HEK293 (cell line): ENCODE results near the gene LPA.
A peak's percentile ranks its signal among the peaks of the same experiment; 100 is the strongest.

Source experiments
- CTCF ChIA-PET: fragments of 350-600 bp; formaldehyde crosslinking; extraction: SDS; loops from one replicate; lab custom pipeline; 2021; ENCODE audit warnings: antibody characterized with exemption; lab: Yijun Ruan, JAX
- POLR2A ChIA-PET: fragments of 300-600 bp; formaldehyde crosslinking; extraction: SDS; loops from one replicate; lab custom pipeline; 2020; ENCODE audit warnings: antibody characterized with exemption, inconsistent platforms; lab: Yijun Ruan, JAX
- H3K27ac ChIP-seq: fragments of 200-500 bp; sonication (Bioruptor generic); 2 replicates; pipeline ENCODE4 v1.5.1; 2014; ENCODE audit warnings: low read depth, low read length, control low read depth, inconsistent platforms; ENCODE audit errors: extremely low read depth
- H3K36me3 ChIP-seq, 2 experiments: fragments of 200-500 bp in 1 of 2; sonication (Bioruptor generic) in 1 of 2; 1 replicate in 1 of 2; 2 replicates in 1 of 2; pipeline ENCODE4 v1.5.1; 2014 to 2017; ENCODE audit warnings: inconsistent platforms in 2 of 2, low read length in 2 of 2; ENCODE audit not compliant: control insufficient read depth in 2 of 2, insufficient read depth in 1 of 2
- H3K4me1 ChIP-seq: fragments of 200-500 bp; sonication (Bioruptor generic); 2 replicates; pipeline ENCODE4 v1.5.1; 2014; ENCODE audit warnings: mild to moderate bottlenecking, low read length, inconsistent platforms; ENCODE audit not compliant: control insufficient read depth, insufficient read depth
- H3K4me3 ChIP-seq: 2 replicates; pipeline ENCODE4 v1.5.1; 2011; ENCODE audit warnings: low read depth, mild to moderate bottlenecking, control low read depth, low read length, moderate library complexity
- H3K9me3 ChIP-seq: fragments of 200-500 bp; sonication (Bioruptor generic); 2 replicates; pipeline ENCODE4 v1.5.1; 2014; ENCODE audit warnings: low read depth, low read length, inconsistent platforms; ENCODE audit not compliant: control insufficient read depth, insufficient read depth
- BCL11B ChIP-seq: fragments of 450-650 bp; formaldehyde crosslinking; IDR thresholded peaks from 2 replicates; pipeline ENCODE4 v1.5.1; 2016; ENCODE audit warnings: low read depth, missing biosample characterization, missing genetic modification characterization
- GLI2 ChIP-seq: fragments of 450-650 bp; formaldehyde crosslinking; IDR thresholded peaks from 2 replicates; pipeline ENCODE4; 2017; ENCODE audit warnings: missing biosample characterization, missing genetic modification characterization, low read depth, borderline replicate concordance
- KLF16 ChIP-seq: fragments of 450-650 bp; formaldehyde crosslinking; IDR thresholded peaks from 2 replicates; pipeline ENCODE4 v1.5.1; 2017; ENCODE audit warnings: missing biosample characterization, missing genetic modification characterization
- MYNN ChIP-seq: fragments of 450-650 bp; formaldehyde crosslinking; IDR thresholded peaks from 2 replicates; pipeline ENCODE4 v1.5.1; 2016; ENCODE audit warnings: missing biosample characterization, missing genetic modification characterization, borderline replicate concordance
- MZF1 ChIP-seq: fragments of 450-650 bp; formaldehyde crosslinking; IDR thresholded peaks from 2 replicates; pipeline ENCODE4 v1.5.1; 2017; ENCODE audit warnings: missing biosample characterization, missing genetic modification characterization, borderline replicate concordance
- SCRT1 ChIP-seq: fragments of 450-650 bp; formaldehyde crosslinking; IDR thresholded peaks from 2 replicates; pipeline ENCODE4 v1.5.1; 2016; ENCODE audit warnings: missing biosample characterization, missing genetic modification characterization, borderline replicate concordance
- SCRT2 ChIP-seq: fragments of 450-650 bp; formaldehyde crosslinking; IDR thresholded peaks from 2 replicates; pipeline ENCODE4 v1.5.1; 2016; ENCODE audit warnings: missing biosample characterization, missing genetic modification characterization
- SP2 ChIP-seq: fragments of 450-650 bp; formaldehyde crosslinking; IDR thresholded peaks from 2 replicates; pipeline ENCODE4 v1.5.1; 2016; ENCODE audit warnings: missing biosample characterization, missing genetic modification characterization
- TRIM28 ChIP-seq: IDR thresholded peaks from 2 replicates; pipeline ENCODE4 v1.6.1; 2011; ENCODE audit warnings: low read length, control low read depth, borderline replicate concordance
- ZBTB17 ChIP-seq: fragments of 450-650 bp; formaldehyde crosslinking; IDR thresholded peaks from 2 replicates; pipeline ENCODE4 v1.5.1; 2016; ENCODE audit warnings: missing biosample characterization, missing genetic modification characterization
- ZBTB8A ChIP-seq: fragments of 450-650 bp; formaldehyde crosslinking; IDR thresholded peaks from 2 replicates; pipeline ENCODE4 v1.5.1; 2016; ENCODE audit warnings: missing biosample characterization, missing genetic modification characterization
- ZNF10 ChIP-seq: fragments of 450-650 bp; formaldehyde crosslinking; IDR thresholded peaks from 2 replicates; pipeline ENCODE4 v1.5.1; 2017; ENCODE audit warnings: missing biosample characterization, missing genetic modification characterization
- ZNF140 ChIP-seq: fragments of 450-650 bp; formaldehyde crosslinking; IDR thresholded peaks from 2 replicates; pipeline ENCODE4 v1.5.1; 2016; ENCODE audit warnings: missing biosample characterization, missing genetic modification characterization
- ZNF148 ChIP-seq: fragments of 450-650 bp; formaldehyde crosslinking; IDR thresholded peaks from 2 replicates; pipeline ENCODE4 v1.5.0; 2017; ENCODE audit warnings: missing biosample characterization, missing genetic modification characterization, borderline replicate concordance
- ZNF174 ChIP-seq: fragments of 450-650 bp; formaldehyde crosslinking; IDR thresholded peaks from 2 replicates; pipeline ENCODE4 v1.5.0; 2017; ENCODE audit warnings: missing biosample characterization, mild to moderate bottlenecking, missing genetic modification characterization
- ZNF19 ChIP-seq: fragments of 450-650 bp; formaldehyde crosslinking; IDR thresholded peaks from 2 replicates; pipeline ENCODE4; 2016; ENCODE audit warnings: missing biosample characterization, missing genetic modification characterization, low read depth
- ZNF2 ChIP-seq: fragments of 450-650 bp; formaldehyde crosslinking; IDR thresholded peaks from 2 replicates; pipeline ENCODE4 v1.5.1; 2016; ENCODE audit warnings: missing biosample characterization, missing genetic modification characterization
- ZNF211 ChIP-seq: fragments of 450-650 bp; formaldehyde crosslinking; IDR thresholded peaks from 2 replicates; pipeline ENCODE4 v1.5.1; 2016; ENCODE audit warnings: low read depth, missing biosample characterization, missing genetic modification characterization
- ZNF341 ChIP-seq: fragments of 450-650 bp; formaldehyde crosslinking; IDR thresholded peaks from 2 replicates; pipeline ENCODE4; 2016; ENCODE audit warnings: low read depth, missing biosample characterization, missing genetic modification characterization
- ZNF449 ChIP-seq: fragments of 450-650 bp; formaldehyde crosslinking; IDR thresholded peaks from 2 replicates; pipeline ENCODE4 v1.5.1; 2017; ENCODE audit warnings: missing biosample characterization, mild to moderate bottlenecking, missing genetic modification characterization, moderate library complexity
- ZNF501 ChIP-seq: fragments of 450-650 bp; formaldehyde crosslinking; IDR thresholded peaks from 2 replicates; pipeline ENCODE4 v1.5.1; 2016; ENCODE audit warnings: missing biosample characterization, missing genetic modification characterization
- ZNF585B ChIP-seq: fragments of 450-650 bp; formaldehyde crosslinking; IDR thresholded peaks from 2 replicates; pipeline ENCODE4 v1.5.1; 2016; ENCODE audit warnings: missing biosample characterization, missing genetic modification characterization
- ZNF654 ChIP-seq: fragments of 450-650 bp; formaldehyde crosslinking; IDR thresholded peaks from 2 replicates; pipeline ENCODE4 v1.5.1; 2016; ENCODE audit warnings: low read depth, missing biosample characterization, missing genetic modification characterization
- ZNF677 ChIP-seq: fragments of 450-650 bp; IDR thresholded peaks from 2 replicates; pipeline ENCODE4 v1.5.0; 2018; ENCODE audit warnings: missing biosample characterization, mild to moderate bottlenecking, missing genetic modification characterization, moderate library complexity
- ZNF776 ChIP-seq: fragments of 450-650 bp; formaldehyde crosslinking; IDR thresholded peaks from 2 replicates; pipeline ENCODE4 v1.5.0; 2017; ENCODE audit warnings: missing biosample characterization, missing genetic modification characterization, borderline replicate concordance
- ZSCAN23 ChIP-seq: fragments of 450-650 bp; formaldehyde crosslinking; IDR thresholded peaks from 2 replicates; pipeline ENCODE4 v1.5.1; 2016; ENCODE audit warnings: missing biosample characterization, missing genetic modification characterization
- TF ChIP-seq, protein P1 (sequence below): fragments of 450-650 bp; formaldehyde crosslinking; IDR thresholded peaks from 2 replicates; pipeline ENCODE4 v1.5.1; 2017; ENCODE audit warnings: missing biosample characterization, missing genetic modification characterization
- TF ChIP-seq, protein P2 (sequence below): fragments of 450-650 bp; formaldehyde crosslinking; IDR thresholded peaks from 2 replicates; pipeline ENCODE4 v1.5.1; 2016; ENCODE audit warnings: missing biosample characterization, missing genetic modification characterization

Gene LPA

GRCh38 chr6:160534050-160534696 lies 129.9 kb downstream of the LPA start:
- Histone ChIP-seq H3K4me1 (no peaks in the 10 kb centered on the region), H3K4me3 (no peak overlapping the region; the same call in 1 of the 2 replicates), H3K27ac (no peak overlapping the region), H3K36me3 (no peaks in the 10 kb centered on the region), H3K9me3 (no peaks in the 10 kb centered on the region)
- TF ChIP-seq ZBTB17 (tag by site-specific recombination) (peak; percentile 76), SCRT1 (tag by site-specific recombination) (peak; percentile 89), ZNF10 (tag by site-specific recombination) (peak; percentile 70), ZNF654 (tag by site-specific recombination) (peak; percentile 91), ZNF677 (tag by site-specific recombination) (peak; percentile 91), ZNF2 (0 out of 2 replicates have a peak, but pooled peaks have one; percentile 44), ZBTB8A (tag by site-specific recombination) (peak; percentile 43; the same call in 1 of the 2 replicates), ZNF341 (tag by site-specific recombination) (no peak), ZNF140 (tag by site-specific recombination) (no peak), ZNF585B (no peak), MYNN (tag by site-specific recombination) (no peak), ZNF776 (no peak), TRIM28 (peak; percentile 86), ZNF148 (tag by site-specific recombination) (no peak), ZNF211 (no peak), SCRT2 (tag by site-specific recombination) (peak; percentile 98)
- TF ChIP-seq, protein P1, sequence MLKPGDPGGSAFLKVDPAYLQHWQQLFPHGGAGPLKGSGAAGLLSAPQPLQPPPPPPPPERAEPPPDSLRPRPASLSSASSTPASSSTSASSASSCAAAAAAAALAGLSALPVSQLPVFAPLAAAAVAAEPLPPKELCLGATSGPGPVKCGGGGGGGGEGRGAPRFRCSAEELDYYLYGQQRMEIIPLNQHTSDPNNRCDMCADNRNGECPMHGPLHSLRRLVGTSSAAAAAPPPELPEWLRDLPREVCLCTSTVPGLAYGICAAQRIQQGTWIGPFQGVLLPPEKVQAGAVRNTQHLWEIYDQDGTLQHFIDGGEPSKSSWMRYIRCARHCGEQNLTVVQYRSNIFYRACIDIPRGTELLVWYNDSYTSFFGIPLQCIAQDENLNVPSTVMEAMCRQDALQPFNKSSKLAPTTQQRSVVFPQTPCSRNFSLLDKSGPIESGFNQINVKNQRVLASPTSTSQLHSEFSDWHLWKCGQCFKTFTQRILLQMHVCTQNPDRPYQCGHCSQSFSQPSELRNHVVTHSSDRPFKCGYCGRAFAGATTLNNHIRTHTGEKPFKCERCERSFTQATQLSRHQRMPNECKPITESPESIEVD (tag by site-specific recombination), result no peak
- ChIA-PET POLR2A (no interaction called here), CTCF (interaction anchor here (0.6 to 3.5 kb wide), 20 partner anchors 9 to 679 kb away, joined by 3 to 95 read pairs (median 4); no protein-coding TSS in a partner anchor)

DNA sequence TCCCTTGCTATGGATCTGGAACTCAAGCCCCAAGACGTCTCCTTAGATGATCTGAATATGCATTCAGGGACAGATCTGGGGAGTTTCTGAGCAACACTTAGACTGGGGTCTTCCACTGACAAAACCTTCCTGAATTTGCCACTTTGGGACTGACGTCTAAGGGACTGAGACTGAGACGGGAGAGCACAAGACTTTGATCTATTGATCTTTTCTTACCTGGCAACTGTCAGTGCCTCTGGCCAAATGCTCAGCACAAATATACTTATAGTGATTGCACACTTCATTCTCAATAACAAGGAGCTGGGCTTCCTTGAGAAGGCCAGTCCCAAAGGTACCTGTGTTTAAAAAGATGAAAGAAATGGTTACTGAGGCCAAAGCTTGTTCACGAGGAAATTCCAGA lies 131.8 kb downstream of the LPA start:
- CTCF ChIA-PET, result interaction anchor here (0.6 to 3.5 kb wide), 7 partner anchors 10 to 669 kb away, joined by 3 to 95 read pairs (median 7); no protein-coding TSS in a partner anchor
- TF ChIP-seq GLI2 (tag by site-specific recombination), result no peak
- no peak for TF ChIP-seq ZNF19 (tag by site-specific recombination)
- TF ChIP-seq, protein P2, sequence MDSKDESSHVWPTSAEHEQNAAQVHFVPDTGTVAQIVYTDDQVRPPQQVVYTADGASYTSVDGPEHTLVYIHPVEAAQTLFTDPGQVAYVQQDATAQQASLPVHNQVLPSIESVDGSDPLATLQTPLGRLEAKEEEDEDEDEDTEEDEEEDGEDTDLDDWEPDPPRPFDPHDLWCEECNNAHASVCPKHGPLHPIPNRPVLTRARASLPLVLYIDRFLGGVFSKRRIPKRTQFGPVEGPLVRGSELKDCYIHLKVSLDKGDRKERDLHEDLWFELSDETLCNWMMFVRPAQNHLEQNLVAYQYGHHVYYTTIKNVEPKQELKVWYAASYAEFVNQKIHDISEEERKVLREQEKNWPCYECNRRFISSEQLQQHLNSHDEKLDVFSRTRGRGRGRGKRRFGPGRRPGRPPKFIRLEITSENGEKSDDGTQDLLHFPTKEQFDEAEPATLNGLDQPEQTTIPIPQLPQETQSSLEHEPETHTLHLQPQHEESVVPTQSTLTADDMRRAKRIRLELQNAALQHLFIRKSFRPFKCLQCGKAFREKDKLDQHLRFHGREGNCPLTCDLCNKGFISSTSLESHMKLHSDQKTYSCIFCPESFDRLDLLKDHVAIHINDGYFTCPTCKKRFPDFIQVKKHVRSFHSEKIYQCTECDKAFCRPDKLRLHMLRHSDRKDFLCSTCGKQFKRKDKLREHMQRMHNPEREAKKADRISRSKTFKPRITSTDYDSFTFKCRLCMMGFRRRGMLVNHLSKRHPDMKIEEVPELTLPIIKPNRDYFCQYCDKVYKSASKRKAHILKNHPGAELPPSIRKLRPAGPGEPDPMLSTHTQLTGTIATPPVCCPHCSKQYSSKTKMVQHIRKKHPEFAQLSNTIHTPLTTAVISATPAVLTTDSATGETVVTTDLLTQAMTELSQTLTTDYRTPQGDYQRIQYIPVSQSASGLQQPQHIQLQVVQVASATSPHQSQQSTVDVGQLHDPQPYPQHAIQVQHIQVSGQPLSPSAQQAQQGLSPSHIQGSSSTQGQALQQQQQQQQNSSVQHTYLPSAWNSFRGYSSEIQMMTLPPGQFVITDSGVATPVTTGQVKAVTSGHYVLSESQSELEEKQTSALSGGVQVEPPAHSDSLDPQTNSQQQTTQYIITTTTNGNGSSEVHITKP (tag by site-specific recombination), result no peak
- TF ChIP-seq MZF1 (tag by site-specific recombination), result no peak
- TF ChIP-seq ZNF501 (tag by site-specific recombination), result no peak
- TF ChIP-seq ZSCAN23 (tag by site-specific recombination), result no peak
- no peak for TF ChIP-seq ZNF174 (tag by site-specific recombination)
- TF ChIP-seq ZNF449 (tag by site-specific recombination), result no peak
- TF ChIP-seq KLF16 (tag by site-specific recombination), result no peak
- TF ChIP-seq BCL11B, result no peak
- no peak for TF ChIP-seq SP2 (tag by site-specific recombination)

More for the DNA sequence above, 131.8 kb downstream of the LPA start:
- H3K4me3 ChIP-seq, result no peak overlapping the region
- H3K4me1 ChIP-seq, result no peaks in the 10 kb centered on the region
- no peaks in the 10 kb centered on the region for H3K36me3 ChIP-seq
- POLR2A ChIA-PET, result no interaction called here
- H3K9me3 ChIP-seq, result no peaks in the 10 kb centered on the region
- no peak overlapping the region for H3K27ac ChIP-seq
